GM12878 (cell line): ENCODE results near the gene ERN1. TPM values are rescaled to one million over a fixed set of nuclear protein-coding genes. Genes with fewer than 3 reads are reported as not detected.

Source experiments
- ATF2 ChIP-seq: IDR thresholded peaks from 2 replicates; pipeline ENCODE4 v1.6.1; 2012; ENCODE audit warnings: low read length, inconsistent platforms
- CEBPB ChIP-seq, 2 experiments: fragments of 150-350 bp in 1 of 2; IDR thresholded peaks; 2 replicates each; pipeline ENCODE4 v1.6.1; 2012 to 2014; ENCODE audit warnings: low read depth in 2 of 2, low read length in 2 of 2, borderline replicate concordance in 1 of 2, inconsistent platforms in 1 of 2
- ETV6 ChIP-seq, 2 experiments: fragments of 450-650 bp in 1 of 2; IDR thresholded peaks in 1 of 2; conservative IDR thresholded peaks in 1 of 2; 2 replicates each; pipeline ENCODE4 v1.6.1; 2014; ENCODE audit warnings: antibody characterized with exemption in 1 of 2, borderline replicate concordance in 1 of 2, low read depth in 1 of 2, mild to moderate bottlenecking in 1 of 2, moderate library complexity in 1 of 2
- FOXM1 ChIP-seq: IDR thresholded peaks from 2 replicates; pipeline ENCODE4 v1.6.1; 2012; ENCODE audit warnings: low read depth, mild to moderate bottlenecking, inconsistent platforms, low read length, moderate library complexity
- HCFC1 ChIP-seq: fragments of 150-350 bp; IDR thresholded peaks from 2 replicates; pipeline ENCODE4 v1.6.1; 2014; ENCODE audit warnings: low read length
- MEF2B ChIP-seq: fragments of 450-650 bp; IDR thresholded peaks from 2 replicates; pipeline ENCODE4 v1.6.1; 2018; ENCODE audit warnings: mild to moderate bottlenecking, moderate library complexity; ENCODE audit not compliant: partially characterized antibody, poor library complexity, severe bottlenecking
- NFYA ChIP-seq: IDR thresholded peaks from 2 replicates; pipeline ENCODE4 v1.6.1; 2011; ENCODE audit warnings: low read depth, mild to moderate bottlenecking, low read length, improper control_type of control experiment, borderline replicate concordance
- PML ChIP-seq: IDR thresholded peaks from 2 replicates; pipeline ENCODE4 v1.6.1; 2012; ENCODE audit warnings: low read length, inconsistent platforms
- RFX5 ChIP-seq: IDR thresholded peaks from 2 replicates; pipeline ENCODE4 v1.6.1; 2011; ENCODE audit warnings: low read depth, low read length, improper control_type of control experiment
- SKIL ChIP-seq: fragments of 450-650 bp; IDR thresholded peaks from 2 replicates; pipeline ENCODE4 v1.6.1; 2017; ENCODE audit warnings: mild to moderate bottlenecking, low read depth, inconsistent platforms; ENCODE audit not compliant: poor library complexity, severe bottlenecking
- SPI1 ChIP-seq: IDR thresholded peaks from 2 replicates; pipeline ENCODE4 v1.6.1; 2011; ENCODE audit warnings: low read depth, mild to moderate bottlenecking, low read length, moderate library complexity, borderline replicate concordance; ENCODE audit not compliant: insufficient read depth
- STAT3 ChIP-seq: IDR thresholded peaks from 2 replicates; pipeline ENCODE4 v1.6.1; 2011; ENCODE audit warnings: low read depth, low read length, improper control_type of control experiment
- TCF12 ChIP-seq: IDR thresholded peaks from 2 replicates; pipeline ENCODE4 v1.6.1; 2011; ENCODE audit warnings: low read depth, mild to moderate bottlenecking, low read length
- YBX1 ChIP-seq: fragments of 450-650 bp; IDR thresholded peaks from 2 replicates; pipeline ENCODE4 v1.6.1; 2016; ENCODE audit warnings: antibody characterized with exemption
- YY1 ChIP-seq: IDR thresholded peaks from 2 replicates; pipeline ENCODE4 v1.6.1; 2011; ENCODE audit warnings: low read depth, mild to moderate bottlenecking, low read length
- ZBED1 ChIP-seq: IDR thresholded peaks from 2 replicates; pipeline ENCODE4 v1.6.1; 2016; ENCODE audit warnings: borderline replicate concordance
- ZBTB11 ChIP-seq: fragments of 450-650 bp; formaldehyde crosslinking; IDR thresholded peaks from 2 replicates; pipeline ENCODE4 v1.5.0; 2022; ENCODE audit warnings: mild to moderate bottlenecking, missing genetic modification characterization
- ZBTB4 ChIP-seq: fragments of 450-650 bp; formaldehyde crosslinking; IDR thresholded peaks from 2 replicates; pipeline ENCODE4 v1.4.0; 2022; ENCODE audit warnings: mild to moderate bottlenecking, moderate library complexity
- ZNF24 ChIP-seq: fragments of 450-650 bp; IDR thresholded peaks from 2 replicates; pipeline ENCODE4 v1.6.1; 2017; ENCODE audit warnings: antibody characterized with exemption, mild to moderate bottlenecking
- ZNF274 ChIP-seq: IDR thresholded peaks from one replicate; pipeline ENCODE4 v1.8.0; 2011; ENCODE audit not compliant: insufficient read length, insufficient read depth
- polyA plus RNA-seq, 11 experiments: library from polyadenylated mRNA; depleted of rRNA in 4 of 11; unstranded in 6 of 11; stranded (reverse) in 5 of 11; fragments of >200 nt; fragmentation: Nextera tagmentation in 4 of 11; fragmentation: Illumina TruSeq in 1 of 11; extraction: Ambion mirVana in 4 of 11; extraction: Trizol in 1 of 11; gene quantifications; 1 replicate in 1 of 11; 2 replicates in 10 of 11; pipeline versions ENCODE4 v1.2.1 to v1.2.3, GENCODE V29; 2011 to 2016; ENCODE audit warnings: inconsistent platforms in 2 of 11, missing spikeins in 2 of 11, low read depth in 1 of 11
- total RNA-seq, 4 experiments: library from RNA; depleted of rRNA in 3 of 4; stranded (reverse); fragments of >200 nt in 3 of 4; fragmentation: Illumina TruSeq in 1 of 4; extraction: Trizol in 1 of 4; gene quantifications; 2 replicates each; pipeline versions ENCODE4 v1.2.1 to v1.2.3, GENCODE V29; 2013 to 2021

The ERN1 gene
- total and polyA plus RNA-seq, 10 of the 15 experiments (the other 5 are each of a cell fraction or from before 2014, with no cell fraction given) = 2.6 to 19.2 (median 7.6) TPM

- TF ChIP-seq NFYA (no peak), ATF2 (no peak), MEF2B (peak; percentile 56), PML (no peak), YBX1 (no peak), SKIL (peak; percentile 55), RFX5 (no peak), ZBTB11 (no peak), ZNF24 (no peak), ZNF274 (no peak), YY1 (no peak), TCF12 (no peak), ETV6 (conservative IDR thresholded peaks at IDR 0.05 in 1 of 2, IDR thresholded peaks at IDR 0.05 in 1 of 2; ENCODE audit: borderline replicate concordance in 1 of 2, low read depth in 1 of 2) (no peak), ZBTB4 (CRISPR knock-in tag) (no peak), CEBPB (IDR thresholded peaks at IDR 0.05; ENCODE audit: borderline replicate concordance in 1 of 2, low read depth in 2 of 2, low read length in 2 of 2) (no peak), FOXM1 (no peak), SPI1 (0 out of 2 replicates have a peak, but pooled peaks have one; percentile 18), ZBED1 (0 out of 2 replicates have a peak, but pooled peaks have one; percentile 35), HCFC1 (no peak), STAT3 (no peak)
Measured at GRCh38 chr17:64131606-64132270, 1.8 kb upstream of the ERN1 start (continued).
